Liver (tissue), 9 donors: ENCODE data around the gene PRPH2. TPM values are rescaled to one million over a fixed set of nuclear protein-coding genes. Genes with fewer than 3 reads are reported as not detected.

ENCODE experiments used
- DNase-seq: peaks from one replicate; pipeline ENCODE4 v3.0.0-alpha.2; 2017; ENCODE audit warnings: low spot score
- H3K27ac ChIP-seq, 2 donors: one replicate each; pipeline ENCODE4 v1.7.0; 2013; ENCODE audit warnings: inconsistent platforms in 2 of 2, low read length in 2 of 2, control low read depth in 1 of 2, low read depth in 1 of 2, mild to moderate bottlenecking in 1 of 2
- H3K27me3 ChIP-seq, 4 donors: one replicate each; pipeline versions ENCODE4 v1.6.1 to v1.7.0; 2013; ENCODE audit warnings: low read length in 3 of 4, inconsistent platforms in 1 of 4, mild to moderate bottlenecking in 1 of 4, moderate library complexity in 1 of 4; ENCODE audit not compliant: control insufficient read depth in 4 of 4, insufficient read depth in 4 of 4
- H3K36me3 ChIP-seq, 4 donors: one replicate each; pipeline versions ENCODE4 v1.6.1 to v1.7.0; 2013; ENCODE audit warnings: low read length in 3 of 4, mild to moderate bottlenecking in 3 of 4, low read depth in 1 of 4, moderate library complexity in 1 of 4; ENCODE audit not compliant: control insufficient read depth in 4 of 4, insufficient read depth in 3 of 4
- H3K4me1 ChIP-seq, 4 donors: one replicate each; pipeline versions ENCODE4 v1.6.1 to v1.7.0; 2013; ENCODE audit warnings: low read length in 3 of 4, mild to moderate bottlenecking in 3 of 4, moderate library complexity in 1 of 4; ENCODE audit not compliant: control insufficient read depth in 4 of 4, insufficient read depth in 4 of 4
- H3K4me3 ChIP-seq, 3 donors: one replicate each; pipeline versions ENCODE4 v1.6.1 to v1.7.0; 2013; ENCODE audit warnings: low read length in 3 of 3, control low read depth in 1 of 3, low read depth in 1 of 3, mild to moderate bottlenecking in 1 of 3
- H3K9ac ChIP-seq, 2 donors: one replicate each; pipeline ENCODE4 v1.7.0; 2013; ENCODE audit warnings: low read length in 2 of 2, mild to moderate bottlenecking in 2 of 2, moderate library complexity in 2 of 2, control low read depth in 1 of 2, low read depth in 1 of 2
- H3K9me3 ChIP-seq, 4 donors: one replicate each; pipeline versions ENCODE4 v1.6.1 to v1.7.0; 2013; ENCODE audit warnings: low read length in 3 of 4; ENCODE audit not compliant: control insufficient read depth in 4 of 4
- EGR1 ChIP-seq, 2 donors: IDR thresholded peaks; 2 replicates each; pipeline ENCODE4 v1.6.1; 2016 to 2018; ENCODE audit warnings: antibody characterized with exemption in 2 of 2, low read depth in 2 of 2
- FOXA1 ChIP-seq: IDR thresholded peaks from 2 replicates; pipeline ENCODE4 v1.6.1; 2016; ENCODE audit warnings: antibody characterized with exemption
- GABPA ChIP-seq, 2 donors: IDR thresholded peaks in 1 of 2; conservative IDR thresholded peaks in 1 of 2; 2 replicates each; pipeline ENCODE4 v1.6.1; 2016; ENCODE audit warnings: antibody characterized with exemption in 2 of 2, mild to moderate bottlenecking in 1 of 2, moderate library complexity in 1 of 2
- HNF4A ChIP-seq, 2 donors: conservative IDR thresholded peaks; 2 replicates each; pipeline ENCODE4 v1.6.1; 2016; ENCODE audit warnings: antibody characterized with exemption in 2 of 2, mild to moderate bottlenecking in 2 of 2
- HNF4G ChIP-seq: IDR thresholded peaks from 2 replicates; pipeline ENCODE4 v1.6.1; 2016; ENCODE audit warnings: antibody characterized with exemption
- JUND ChIP-seq, 2 donors: IDR thresholded peaks; 2 replicates each; pipeline ENCODE4 v1.6.1; 2016; ENCODE audit warnings: antibody characterized with exemption in 2 of 2
- NR2F2 ChIP-seq: IDR thresholded peaks from 2 replicates; pipeline ENCODE4 v1.6.1; 2016; ENCODE audit warnings: antibody characterized with exemption
- RAD21 ChIP-seq, 2 donors: IDR thresholded peaks; 2 replicates each; pipeline ENCODE4 v1.6.1; 2016; ENCODE audit warnings: antibody characterized with exemption in 2 of 2, mild to moderate bottlenecking in 2 of 2
- RXRA ChIP-seq, 2 donors: IDR thresholded peaks; 2 replicates each; pipeline ENCODE4 v1.6.1; 2017 to 2018; ENCODE audit warnings: antibody characterized with exemption in 2 of 2, mild to moderate bottlenecking in 1 of 2
- SP1 ChIP-seq: IDR thresholded peaks from 2 replicates; pipeline ENCODE4 v1.6.1; 2018; ENCODE audit warnings: antibody characterized with exemption, mild to moderate bottlenecking
- YY1 ChIP-seq: IDR thresholded peaks from 2 replicates; pipeline ENCODE4 v1.6.1; 2016; ENCODE audit warnings: antibody characterized with exemption, mild to moderate bottlenecking
- WGBS: extraction: QIAGEN DNeasy Blood & Tissue Kit; methylation state at CpG from one replicate; pipeline ENCODE4 v1.1.7; 2013; 5-methylcytosine and 5-hydroxymethylcytosine counted together
- polyA plus RNA-seq, 2 donors: library from polyadenylated mRNA; stranded (reverse) in 1 of 2; unstranded in 1 of 2; fragments of 200-250 nt in 1 of 2; fragments of >200 nt in 1 of 2; fragmentation: Nextera tagmentation in 1 of 2; extraction: Ambion mirVana in 1 of 2; gene quantifications; one replicate each; pipeline versions ENCODE4 v1.2.1 to v1.2.3, GENCODE V29; 2013 to 2015
- total RNA-seq, 2 donors: library from RNA; depleted of rRNA; stranded (reverse); fragments of >200 nt; gene quantifications; one replicate each; pipeline ENCODE4 v1.2.3, GENCODE V29; 2014
- TF ChIP-seq, protein P1 (sequence below): IDR thresholded peaks from 2 replicates; pipeline ENCODE4 v1.6.1; 2016; ENCODE audit warnings: antibody characterized with exemption
- TF ChIP-seq, protein P2 (sequence below): fragments of 150-350 bp; IDR thresholded peaks from 2 replicates; pipeline ENCODE4 v1.5.1; 2017; ENCODE audit warnings: improper control_type of control experiment, low read depth, low read length; ENCODE audit not compliant: missing input control
- TF ChIP-seq, protein P3 (sequence below): IDR thresholded peaks from 2 replicates; pipeline ENCODE4 v1.6.1; 2016; ENCODE audit warnings: antibody characterized with exemption
- donor health status: healthy.
- donor health status: healthy.
- donor health status: healthy.
- donor health status: healthy.
- donor health status: healthy.

Gene PRPH2
- total and polyA plus RNA-seq, 4 donors = 0.06 to 0.33 (median 0.13) TPM

DNA sequence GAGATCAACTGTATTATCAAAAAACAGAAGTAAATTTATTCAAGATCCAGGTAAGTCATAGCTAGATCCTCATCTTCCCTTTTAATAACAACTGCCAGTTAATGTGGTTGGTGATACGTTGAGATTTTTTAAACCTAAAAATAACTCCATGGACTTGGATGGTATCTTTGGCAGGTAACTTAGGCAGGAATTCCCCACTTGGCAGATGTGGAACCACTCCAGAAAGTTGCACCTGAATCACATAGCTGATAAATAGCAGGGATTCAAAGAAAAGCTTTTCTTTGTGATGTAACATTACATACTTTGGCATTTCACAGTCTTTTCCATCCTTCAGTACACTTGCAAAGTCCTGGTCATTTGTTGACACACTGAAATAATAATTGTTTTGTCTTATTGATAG is 62.6 kb downstream of the PRPH2 start:
- Histone ChIP-seq H3K4me1 (peaks cover 0 to 2% (median 2%) of the 10 kb centered on the region in 4 donors), H3K4me3 (no peak overlapping the region), H3K36me3 (peaks cover 9 to 68% (median 51%) of the 10 kb centered on the region in 4 donors), H3K27ac (no peak overlapping the region), H3K9me3 (no peaks in the 10 kb centered on the region), H3K9ac (no peak overlapping the region), H3K27me3 (no peaks in the 10 kb centered on the region)
- DNase-seq = no peak
- no peak for TF ChIP-seq FOXA1
- no peak for TF ChIP-seq RXRA (IDR thresholded peaks at IDR 0.05)
- 23% methylated on average over 1 of the region's 1 CpG for WGBS

DNA sequence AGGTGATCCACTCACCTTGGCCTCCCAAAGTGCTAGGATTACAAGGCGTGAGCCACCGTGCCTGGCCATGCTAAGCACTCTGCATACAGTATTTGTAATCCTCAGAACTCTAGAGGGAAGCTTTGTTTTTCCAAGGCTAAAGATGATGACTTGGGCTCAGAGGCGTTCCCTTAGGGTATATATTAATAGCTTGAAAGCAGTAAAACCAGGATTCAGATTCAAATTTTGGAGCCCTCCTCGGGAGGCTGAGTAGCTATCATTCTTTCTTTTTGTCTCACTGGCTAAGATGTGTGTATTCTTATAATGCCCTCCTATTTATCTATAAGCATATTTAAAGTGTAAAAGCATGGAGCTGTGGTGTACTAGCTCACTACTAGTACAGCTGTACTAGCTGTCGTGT is 68.5 kb downstream of the PRPH2 start:
- H3K36me3 ChIP-seq = peaks cover 15 to 69% (median 45%) of the 10 kb centered on the region in 4 donors
- WGBS = 94% methylated on average over 5 of the region's 5 CpGs

DNA sequence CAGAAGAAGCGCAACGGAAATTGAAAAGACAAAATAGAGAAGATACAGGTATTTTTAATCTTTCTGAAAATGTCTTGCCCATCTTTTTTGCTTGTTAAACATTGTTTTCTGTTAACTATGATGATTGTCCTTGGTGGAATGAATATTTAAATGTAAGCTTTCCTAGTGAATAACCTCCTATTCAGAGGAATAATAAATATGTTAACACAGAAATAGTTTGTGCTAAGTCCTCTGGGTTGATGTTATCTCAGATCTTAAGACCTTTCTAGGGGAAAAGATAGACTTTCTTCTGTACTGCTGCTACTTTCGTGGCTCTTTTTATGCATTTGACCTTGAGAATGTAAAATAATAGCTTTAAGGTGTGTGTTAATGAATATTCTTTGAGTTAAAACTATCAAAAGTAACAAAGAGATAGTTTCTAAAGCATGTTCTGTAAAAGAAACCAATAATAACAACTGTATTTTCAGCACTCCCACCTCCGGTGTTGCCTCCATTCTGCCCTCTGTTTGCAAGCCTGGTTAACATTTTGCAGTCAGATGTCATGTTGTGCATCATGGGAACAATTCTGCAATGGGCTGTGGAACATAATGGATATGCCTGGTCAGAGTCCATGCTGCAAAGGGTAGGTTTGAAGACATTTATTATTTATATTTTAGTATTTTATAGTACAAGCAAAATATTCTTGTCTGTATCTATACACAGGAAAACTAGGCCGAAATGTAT is 70.2 kb downstream of the PRPH2 start:
- H3K27ac ChIP-seq = no peak overlapping the region
- 94% methylated on average over 5 of the region's 5 CpGs for whole genome bisulfite sequencing
- H3K4me3 ChIP-seq = no peak overlapping the region
- no peaks in the 10 kb centered on the region for H3K4me1 ChIP-seq
- TF ChIP-seq SP1 = no peak
- TF ChIP-seq NR2F2 = no peak
- TF ChIP-seq HNF4G = no peak
- TF ChIP-seq, protein P1, sequence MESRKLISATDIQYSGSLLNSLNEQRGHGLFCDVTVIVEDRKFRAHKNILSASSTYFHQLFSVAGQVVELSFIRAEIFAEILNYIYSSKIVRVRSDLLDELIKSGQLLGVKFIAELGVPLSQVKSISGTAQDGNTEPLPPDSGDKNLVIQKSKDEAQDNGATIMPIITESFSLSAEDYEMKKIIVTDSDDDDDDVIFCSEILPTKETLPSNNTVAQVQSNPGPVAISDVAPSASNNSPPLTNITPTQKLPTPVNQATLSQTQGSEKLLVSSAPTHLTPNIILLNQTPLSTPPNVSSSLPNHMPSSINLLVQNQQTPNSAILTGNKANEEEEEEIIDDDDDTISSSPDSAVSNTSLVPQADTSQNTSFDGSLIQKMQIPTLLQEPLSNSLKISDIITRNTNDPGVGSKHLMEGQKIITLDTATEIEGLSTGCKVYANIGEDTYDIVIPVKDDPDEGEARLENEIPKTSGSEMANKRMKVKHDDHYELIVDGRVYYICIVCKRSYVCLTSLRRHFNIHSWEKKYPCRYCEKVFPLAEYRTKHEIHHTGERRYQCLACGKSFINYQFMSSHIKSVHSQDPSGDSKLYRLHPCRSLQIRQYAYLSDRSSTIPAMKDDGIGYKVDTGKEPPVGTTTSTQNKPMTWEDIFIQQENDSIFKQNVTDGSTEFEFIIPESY = no peak
- no peak for DNase-seq
- no peak overlapping the region for H3K9ac ChIP-seq
- no peaks in the 10 kb centered on the region for H3K9me3 ChIP-seq
- peaks cover 14 to 61% (median 38%) of the 10 kb centered on the region in 4 donors for H3K36me3 ChIP-seq
- H3K27me3 ChIP-seq = no peaks in the 10 kb centered on the region

More for the DNA sequence above, 68.5 kb downstream of the PRPH2 start:
- no peaks in the 10 kb centered on the region for H3K27me3 ChIP-seq
- H3K9me3 ChIP-seq = no peaks in the 10 kb centered on the region
- DNase-seq = no peak
- TF ChIP-seq RAD21 (IDR thresholded peaks at IDR 0.05) = no peak
- TF ChIP-seq YY1 = no peak
- no peak for TF ChIP-seq SP1
- TF ChIP-seq, protein P1 = no peak
- TF ChIP-seq NR2F2 = no peak
- TF ChIP-seq HNF4A (conservative IDR thresholded peaks at IDR 0.05) = no peak
- TF ChIP-seq GABPA (IDR thresholded peaks at IDR 0.05 in 1 of 2, conservative IDR thresholded peaks at IDR 0.05 in 1 of 2) = no peak
- TF ChIP-seq RXRA (IDR thresholded peaks at IDR 0.05) = no peak
- TF ChIP-seq JUND (IDR thresholded peaks at IDR 0.05) = no peak
- TF ChIP-seq EGR1 (IDR thresholded peaks at IDR 0.05; ENCODE audit: low read depth in 2 of 2) = no peak
- TF ChIP-seq, protein P2, sequence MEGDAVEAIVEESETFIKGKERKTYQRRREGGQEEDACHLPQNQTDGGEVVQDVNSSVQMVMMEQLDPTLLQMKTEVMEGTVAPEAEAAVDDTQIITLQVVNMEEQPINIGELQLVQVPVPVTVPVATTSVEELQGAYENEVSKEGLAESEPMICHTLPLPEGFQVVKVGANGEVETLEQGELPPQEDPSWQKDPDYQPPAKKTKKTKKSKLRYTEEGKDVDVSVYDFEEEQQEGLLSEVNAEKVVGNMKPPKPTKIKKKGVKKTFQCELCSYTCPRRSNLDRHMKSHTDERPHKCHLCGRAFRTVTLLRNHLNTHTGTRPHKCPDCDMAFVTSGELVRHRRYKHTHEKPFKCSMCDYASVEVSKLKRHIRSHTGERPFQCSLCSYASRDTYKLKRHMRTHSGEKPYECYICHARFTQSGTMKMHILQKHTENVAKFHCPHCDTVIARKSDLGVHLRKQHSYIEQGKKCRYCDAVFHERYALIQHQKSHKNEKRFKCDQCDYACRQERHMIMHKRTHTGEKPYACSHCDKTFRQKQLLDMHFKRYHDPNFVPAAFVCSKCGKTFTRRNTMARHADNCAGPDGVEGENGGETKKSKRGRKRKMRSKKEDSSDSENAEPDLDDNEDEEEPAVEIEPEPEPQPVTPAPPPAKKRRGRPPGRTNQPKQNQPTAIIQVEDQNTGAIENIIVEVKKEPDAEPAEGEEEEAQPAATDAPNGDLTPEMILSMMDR = no peak
- no peak for TF ChIP-seq HNF4G
- TF ChIP-seq, protein P3, sequence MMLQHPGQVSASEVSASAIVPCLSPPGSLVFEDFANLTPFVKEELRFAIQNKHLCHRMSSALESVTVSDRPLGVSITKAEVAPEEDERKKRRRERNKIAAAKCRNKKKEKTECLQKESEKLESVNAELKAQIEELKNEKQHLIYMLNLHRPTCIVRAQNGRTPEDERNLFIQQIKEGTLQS = no peak
- H3K4me1 ChIP-seq = no peaks in the 10 kb centered on the region
- no peak overlapping the region for H3K27ac ChIP-seq
- H3K9ac ChIP-seq = no peak overlapping the region
- no peak overlapping the region for H3K4me3 ChIP-seq
